Motor neuron (in vitro differentiated cells): ENCODE measurements around the gene RAPGEF1. TPM values are rescaled to one million over a fixed set of nuclear protein-coding genes. Genes with fewer than 3 reads are reported as not detected.
"Not testable (repeated sequence)": the region's sequence is repeated elsewhere in the genome, so short reads cannot be mapped to it uniquely, and the experiment has no call there.

Experiments
- ATAC-seq, 8 experiments: fragments of 200-7000 bp; cut with Tn5 transposase; replicated peaks in 6 of 8; 2 replicates each; pipeline ENCODE4 v1.8.0; 2021; ENCODE audit warnings: mild to moderate bottlenecking in 8 of 8, moderate library complexity in 8 of 8
- H3K27ac ChIP-seq, 2 donors: fragments of 250-450 bp; sonication (Bioruptor Pico); 2 replicates each; pipeline ENCODE4 v1.9.0; 2021; ENCODE audit warnings: antibody characterized with exemption in 2 of 2, mild to moderate bottlenecking in 2 of 2, moderate library complexity in 1 of 2
- H3K4me1 ChIP-seq, 2 donors: fragments of 250-450 bp; sonication (Bioruptor Pico); replicated peaks in 1 of 2; 2 replicates each; pipeline ENCODE4 v1.6.1; 2021; ENCODE audit warnings: antibody characterized with exemption in 2 of 2, mild to moderate bottlenecking in 2 of 2, moderate library complexity in 1 of 2
- H3K4me3 ChIP-seq, 5 donors: fragments of 250-450 bp; sonication (Bioruptor Pico); 2 replicates each; pipeline ENCODE4 v1.9.0; 2021; ENCODE audit warnings: antibody characterized with exemption in 5 of 5, mild to moderate bottlenecking in 5 of 5, moderate library complexity in 4 of 5
- WGBS, 10 experiments: fragments of 450-650 bp; shearing (Covaris generic); methylation state at CpG; one replicate each; pipeline ENCODE4 v1.0.0; 2022; 5-methylcytosine and 5-hydroxymethylcytosine counted together
- in situ Hi-C, 9 experiments: fragments of 400-800 bp; cut with MboI; loops; one replicate each; pipeline ENCODE4 v1.15.0; 2021; ENCODE audit warnings: low sequenced_read_pairs in 9 of 9, low pct_unique_long_range_greater_than_20kb in 2 of 9; ENCODE audit not compliant: unreplicated experiment in 9 of 9
- total RNA-seq, 8 experiments: library from RNA; unstranded; fragments of 300-600 nt; gene quantifications; 2 replicates each; pipeline versions ENCODE4 v1.2.3 to v1.2.4, GENCODE V29; 2022

RAPGEF1 gene
- total RNA-seq, 8 experiments from 2014 or later, result 15.4 to 42.0 (median 24.9) TPM

- Histone ChIP-seq H3K4me1 (peaks cover 2 to 4% of the 10 kb centered on the region in 2 donors), H3K4me3 (no peak overlapping the region), H3K27ac (no peak overlapping the region)
- ATAC-seq, result no peak
- WGBS, 10 experiments, result 29 to 100% (median 81%) methylated on average over 1 to 2 of the region's 2 CpGs
- in situ Hi-C loops, result loop anchor here in 8 of 9 experiments (10.0 to 25.0 kb wide), 3 partner anchors 473 to 498 kb away; no protein-coding TSS in a partner anchor
These were observed 24.7 kb upstream of the RAPGEF1 start for GRCh38 chr9:131764568-131764967.

GRCh38 chr9:131762356-131762932 is 22.6 kb upstream of the RAPGEF1 start:
- H3K4me1 ChIP-seq, result peaks cover 2 to 4% of the 10 kb centered on the region in 2 donors
- 5 to 73% (median 12%) methylated on average over 3 to 11 of the region's 38 CpGs; no CpG with 5 or more reads in 5 of the 10 experiments for WGBS, 10 experiments
- peak; percentile 95 to 98 (median 96) for ATAC-seq
- no peak overlapping the region for H3K4me3 ChIP-seq
- no peak overlapping the region for H3K27ac ChIP-seq
- in situ Hi-C loops, result loop anchor here in 8 of 9 experiments (10.0 to 25.0 kb wide), 3 partner anchors 475 to 500 kb away; no protein-coding TSS in a partner anchor

GRCh38 chr9:131759017-131759647 is 19.3 kb upstream of the RAPGEF1 start:
- in situ Hi-C loops, result loop anchor here in 5 of 9 experiments (5.0 to 25.0 kb wide), 3 partner anchors 478 to 508 kb away; no protein-coding TSS in a partner anchor
- Histone ChIP-seq H3K4me1 (no peaks in the 10 kb centered on the region), H3K4me3 (no peak overlapping the region), H3K27ac (no peak overlapping the region)
- peak in 2 of 8 experiments; percentile 28 to 38 for ATAC-seq
- WGBS, 10 experiments, result 25 to 76% (median 56%) methylated on average over 1 to 4 of the region's 4 CpGs; no CpG with 5 or more reads in 3 of the 10 experiments

- no peak overlapping the region for H3K4me3 ChIP-seq
- H3K27ac ChIP-seq, result no peak overlapping the region
- WGBS, 10 experiments, result 14 to 89% (median 61%) methylated on average over 1 to 4 of the region's 4 CpGs
- in situ Hi-C loops, result loop anchor here in 5 of 9 experiments (5.0 to 25.0 kb wide), 3 partner anchors 480 to 510 kb away; no protein-coding TSS in a partner anchor
- no peaks in the 10 kb centered on the region for H3K4me1 ChIP-seq
- no peak for ATAC-seq
These were observed 17.7 kb upstream of the RAPGEF1 start for GRCh38 chr9:131757549-131757948.

- no peaks in the 10 kb centered on the region for H3K4me1 ChIP-seq
- ATAC-seq, result peak; percentile 98 to 100 (median 99)
- H3K27ac ChIP-seq, result no peak overlapping the region
- WGBS, 10 experiments, result 0 to 100% (median 31%) methylated on average over 1 to 7 of the region's 13 CpGs
- H3K4me3 ChIP-seq, result no peak overlapping the region
- in situ Hi-C loops, result loop anchor here in 5 of 9 experiments (5.0 to 25.0 kb wide), 3 partner anchors 482 to 512 kb away; no protein-coding TSS in a partner anchor
These were observed 15.8 kb upstream of the RAPGEF1 start for GRCh38 chr9:131755541-131756198.

GRCh38 chr9:131754846-131755245 is 15.0 kb upstream of the RAPGEF1 start:
- Histone ChIP-seq H3K4me1 (no peaks in the 10 kb centered on the region), H3K4me3 (no peak overlapping the region), H3K27ac (no peak overlapping the region)
- WGBS, 10 experiments, result 0 to 100% (median 75%) methylated on average over 1 to 6 of the region's 6 CpGs; no CpG with 5 or more reads in 1 of the 10 experiments
- no peak for ATAC-seq
- in situ Hi-C loops, result loop anchor here in 5 of 9 experiments (5.0 to 25.0 kb wide), 3 partner anchors 482 to 512 kb away; no protein-coding TSS in a partner anchor

GRCh38 chr9:131753751-131754150 is 13.9 kb upstream of the RAPGEF1 start:
- not testable (repeated sequence) for H3K27ac ChIP-seq, H3K4me3 ChIP-seq, ATAC-seq, H3K4me1 ChIP-seq
- in situ Hi-C loops, result loop anchor here in 4 of 9 experiments (25.0 kb wide), 2 partner anchors 484 to 509 kb away; no protein-coding TSS in a partner anchor
- 62 to 94% (median 83%) methylated on average over 2 to 8 of the region's 9 CpGs; no CpG with 5 or more reads in 1 of the 10 experiments for WGBS, 10 experiments

- H3K4me3 ChIP-seq, result no peak overlapping the region
- ATAC-seq, result no peak
- H3K27ac ChIP-seq, result no peak overlapping the region
- WGBS, 10 experiments, result 54 to 100% (median 80%) methylated on average over 1 to 4 of the region's 4 CpGs; no CpG with 5 or more reads in 1 of the 10 experiments
- in situ Hi-C loops, result loop anchor here in 4 of 9 experiments (25.0 kb wide), 2 partner anchors 485 to 510 kb away; no protein-coding TSS in a partner anchor
- H3K4me1 ChIP-seq, result no peaks in the 10 kb centered on the region
These were observed 12.5 kb upstream of the RAPGEF1 start for GRCh38 chr9:131752231-131752884.

- Histone ChIP-seq H3K4me1 (no peaks in the 10 kb centered on the region), H3K27ac (no peak overlapping the region), H3K4me3 (no peak overlapping the region)
- ATAC-seq, result no peak
- in situ Hi-C loops, result loop anchor here in 6 of 9 experiments (10.0 to 25.0 kb wide), 3 partner anchors 136 to 161 kb away; no protein-coding TSS in a partner anchor
- 20 to 100% (median 81%) methylated on average over 1 to 4 of the region's 5 CpGs; no CpG with 5 or more reads in 2 of the 10 experiments for WGBS, 10 experiments
These were observed 8.6 kb upstream of the RAPGEF1 start for GRCh38 chr9:131748411-131748955.

- in situ Hi-C loops, result loop anchor here in 6 of 9 experiments (10.0 to 25.0 kb wide), 3 partner anchors 135 to 160 kb away; no protein-coding TSS in a partner anchor
These were observed 7.5 kb upstream of the RAPGEF1 start for GRCh38 chr9:131747352-131747751.

GRCh38 chr9:131745610-131746009 is 5.7 kb upstream of the RAPGEF1 start:
- in situ Hi-C loops, result loop anchor here in 6 of 9 experiments (10.0 to 25.0 kb wide), 3 partner anchors 133 to 158 kb away; no protein-coding TSS in a partner anchor
- Histone ChIP-seq H3K27ac (no peak overlapping the region), H3K4me1 (no peaks in the 10 kb centered on the region), H3K4me3 (no peak overlapping the region)
- ATAC-seq, result no peak
- WGBS, 10 experiments, result 60 to 100% (median 85%) methylated on average over 1 to 2 of the region's 2 CpGs; no CpG with 5 or more reads in 1 of the 10 experiments

More at GRCh38 chr9:131747352-131747751, 7.5 kb upstream of the RAPGEF1 start:
- H3K27ac ChIP-seq, result no peak overlapping the region
- H3K4me3 ChIP-seq, result no peak overlapping the region
- no peaks in the 10 kb centered on the region for H3K4me1 ChIP-seq
- ATAC-seq, result peak in 4 of 8 experiments; percentile 15 to 80 (median 70)
- 46 to 100% (median 73%) methylated on average over 1 to 3 of the region's 5 CpGs; no CpG with 5 or more reads in 4 of the 10 experiments for WGBS, 10 experiments
